GM11168 (cell line): ENCODE data around the gene ADSS1.

Source experiments
- in situ Hi-C: fragments of 300-500 bp; cut with MboI; formaldehyde crosslinking; loops from one replicate; pipeline ENCODE4 v1.12.0; 2022; ENCODE audit warnings: low sequenced_read_pairs; ENCODE audit not compliant: unreplicated experiment

Gene ADSS1

DNA sequence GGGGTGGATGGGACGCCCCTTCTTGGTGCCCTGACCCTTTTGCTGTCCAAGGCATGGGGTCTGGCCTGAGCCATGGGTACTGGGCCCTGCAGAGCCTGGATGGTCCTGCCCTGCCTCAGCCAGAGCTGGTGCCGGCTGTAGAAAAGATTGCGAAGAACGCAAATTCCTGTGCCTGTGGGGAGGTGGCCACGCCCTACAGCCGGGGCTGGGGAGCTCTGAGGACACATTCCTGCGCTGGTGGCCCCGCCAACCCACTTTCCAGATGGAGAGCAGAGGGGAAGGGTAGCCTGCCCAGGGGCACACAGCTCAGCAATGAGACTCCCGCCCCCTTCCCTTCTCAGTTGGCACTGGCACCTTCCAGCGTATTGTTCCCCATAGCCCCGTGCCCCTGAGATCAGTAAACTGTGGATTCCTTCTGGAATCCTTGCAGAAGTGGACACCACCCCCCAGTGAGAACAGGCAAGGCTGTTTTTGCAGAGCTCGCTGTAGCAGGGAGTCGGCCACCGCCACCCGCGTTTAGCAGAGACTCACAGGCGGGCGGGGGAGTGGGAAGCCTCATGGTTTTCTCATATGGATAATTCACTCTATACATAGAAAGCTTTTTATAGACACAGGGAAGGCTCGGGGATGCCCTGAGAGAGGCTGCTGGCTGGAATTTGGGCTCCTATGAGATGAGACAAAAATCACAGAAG, 26.0 kb upstream of the ADSS1 start:
- in situ Hi-C loops, result no loop called here

DNA sequence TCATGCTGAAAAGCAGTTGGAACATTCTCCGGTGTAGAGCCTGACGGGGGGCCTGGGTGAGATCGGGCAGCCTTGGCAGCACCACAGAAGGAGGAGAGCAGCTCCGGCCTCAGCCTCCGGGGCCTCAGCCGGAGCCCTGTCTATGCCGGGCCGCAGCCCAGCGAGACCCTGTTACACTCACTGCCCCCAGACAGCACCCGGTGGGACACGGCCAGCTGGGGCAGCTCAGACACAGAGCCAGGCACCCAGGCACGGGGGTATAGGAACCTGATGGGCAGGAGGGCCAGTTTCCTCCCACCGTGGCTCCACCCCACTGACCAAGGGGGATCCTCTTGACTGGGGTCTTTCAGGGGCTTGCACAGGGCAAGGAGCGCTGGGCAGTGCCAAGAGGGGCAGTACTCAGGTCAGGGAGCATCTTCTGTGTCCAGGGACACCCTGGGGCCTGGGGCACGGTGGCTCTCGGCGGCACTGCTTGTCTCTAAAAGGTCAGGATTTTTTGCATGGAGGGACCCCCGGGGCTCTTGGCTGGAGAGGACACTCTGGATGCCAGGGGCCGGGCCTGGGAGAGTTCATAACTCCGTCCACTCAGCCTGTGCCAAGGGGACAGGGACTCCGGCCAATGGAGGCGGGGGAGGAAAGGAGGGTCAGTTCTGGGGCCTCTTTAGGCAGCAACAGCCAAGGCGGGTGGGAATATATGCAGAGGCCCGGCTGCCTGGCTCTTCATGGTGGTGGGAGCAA, 25.2 kb upstream of the ADSS1 start:
- in situ Hi-C loops, result no loop called here

DNA sequence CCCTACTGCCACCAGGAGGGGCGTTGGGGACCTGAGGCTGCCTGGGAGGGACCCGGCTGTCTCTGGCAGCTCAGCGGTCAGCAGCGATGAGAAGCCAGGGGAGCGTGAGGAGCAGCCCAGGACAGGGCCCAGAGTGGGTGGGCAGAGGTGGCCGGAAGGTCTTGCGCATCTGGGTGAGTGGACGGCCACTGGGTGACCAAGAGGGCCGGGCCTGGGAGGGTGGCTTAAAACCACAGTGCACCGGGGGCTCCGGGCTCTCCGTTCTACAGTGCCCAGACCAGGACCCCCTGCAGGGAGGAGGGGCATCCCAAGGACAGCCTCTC, 24.6 kb upstream of the ADSS1 start:
- in situ Hi-C loops, result no loop called here

DNA sequence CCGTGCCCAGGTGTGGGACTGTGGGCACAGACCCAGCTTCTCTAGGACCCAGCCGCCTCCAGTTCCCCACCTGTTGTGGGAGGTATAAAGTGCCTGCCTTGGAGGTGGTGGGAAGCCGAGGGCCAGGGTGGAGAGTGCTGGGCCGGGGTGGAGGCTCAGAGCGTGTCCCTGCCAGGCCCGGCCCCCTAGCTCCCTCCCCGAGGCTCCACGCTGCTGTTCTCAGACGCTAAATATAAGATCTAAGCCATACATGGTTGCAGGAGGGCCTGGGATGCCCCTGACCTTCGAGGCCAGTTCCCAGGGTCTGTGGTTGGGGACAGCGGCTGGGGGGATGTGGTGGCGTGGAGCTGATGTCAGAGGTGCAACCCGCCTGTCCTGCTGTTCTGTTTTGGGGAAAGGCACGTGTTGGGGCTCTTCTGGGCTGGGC, 23.8 kb upstream of the ADSS1 start:
- in situ Hi-C loops, result no loop called here

DNA sequence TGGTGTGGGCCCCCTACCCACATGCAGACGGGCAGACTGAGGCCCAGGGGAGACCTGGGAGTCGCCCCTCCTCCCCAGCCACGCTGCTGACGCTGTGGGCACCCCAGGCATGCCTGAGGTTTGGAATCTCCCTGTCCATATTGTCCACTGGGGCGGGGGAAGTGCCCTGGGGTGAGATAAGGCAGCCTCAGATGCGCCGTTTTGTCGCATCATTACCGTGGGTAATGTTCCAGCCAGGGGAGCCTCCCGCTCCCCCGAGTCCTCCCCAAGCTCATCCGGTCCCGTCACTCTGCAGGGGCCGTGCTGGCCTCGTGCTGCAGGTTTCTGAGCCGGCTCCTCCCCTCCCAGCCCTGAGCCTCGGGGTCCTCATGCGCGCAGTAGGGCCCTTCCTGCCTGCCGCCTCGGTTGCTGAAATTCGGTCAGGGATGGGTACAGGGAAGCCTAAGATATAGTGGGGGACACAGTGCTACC, 23.2 kb upstream of the ADSS1 start:
- in situ Hi-C loops, result no loop called here

DNA sequence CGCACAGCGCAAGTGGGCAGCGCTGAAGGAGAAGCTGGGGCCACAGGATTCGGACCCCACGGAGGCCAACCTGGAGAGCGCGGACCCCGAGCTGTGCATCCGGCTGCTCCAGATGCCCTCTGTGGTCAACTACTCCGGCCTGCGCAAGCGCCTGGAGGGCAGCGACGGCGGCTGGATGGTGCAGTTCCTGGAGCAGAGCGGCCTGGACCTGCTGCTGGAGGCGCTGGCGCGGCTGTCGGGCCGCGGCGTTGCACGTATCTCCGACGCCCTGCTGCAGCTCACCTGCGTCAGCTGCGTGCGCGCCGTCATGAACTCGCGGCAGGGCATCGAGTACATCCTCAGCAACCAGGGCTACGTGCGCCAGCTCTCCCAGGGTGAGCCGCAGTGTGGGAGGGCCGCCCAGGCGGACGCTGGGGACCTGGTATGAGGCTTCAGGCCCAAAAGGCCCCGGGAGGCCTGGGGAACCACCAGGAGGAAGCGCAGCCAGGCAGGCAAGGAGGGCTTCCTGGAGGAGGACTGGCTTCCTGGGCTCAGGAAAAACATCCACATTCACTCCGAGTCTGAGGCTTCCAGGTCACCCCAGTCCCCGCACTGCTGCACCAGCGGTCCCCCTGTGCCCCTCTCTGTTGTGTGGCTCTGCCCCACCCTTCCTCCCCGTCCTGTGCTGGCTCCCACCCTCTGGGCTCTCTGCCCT, 22.5 kb upstream of the ADSS1 start:
- in situ Hi-C loops, result no loop called here

DNA sequence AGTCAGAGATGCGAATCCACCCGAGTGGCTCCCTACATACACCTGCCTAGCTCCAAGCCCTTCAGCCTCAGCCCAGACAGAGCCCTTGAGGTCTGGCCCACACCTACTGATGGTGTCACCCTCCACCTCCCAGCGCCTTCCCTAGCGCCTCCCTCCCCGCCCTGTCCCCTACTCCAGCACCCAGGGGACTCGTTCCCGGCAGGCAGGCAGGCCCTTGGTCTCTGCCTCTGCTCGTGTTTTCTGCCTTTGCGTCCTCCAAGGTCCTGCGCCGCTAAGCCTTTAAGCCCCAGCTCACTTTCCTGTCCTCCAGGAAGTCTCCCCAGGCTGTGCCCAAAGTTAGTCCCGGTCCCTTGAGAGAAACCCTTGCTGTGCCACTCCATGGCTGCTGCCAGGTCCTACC, 21.9 kb upstream of the ADSS1 start:
- in situ Hi-C loops, result no loop called here

DNA sequence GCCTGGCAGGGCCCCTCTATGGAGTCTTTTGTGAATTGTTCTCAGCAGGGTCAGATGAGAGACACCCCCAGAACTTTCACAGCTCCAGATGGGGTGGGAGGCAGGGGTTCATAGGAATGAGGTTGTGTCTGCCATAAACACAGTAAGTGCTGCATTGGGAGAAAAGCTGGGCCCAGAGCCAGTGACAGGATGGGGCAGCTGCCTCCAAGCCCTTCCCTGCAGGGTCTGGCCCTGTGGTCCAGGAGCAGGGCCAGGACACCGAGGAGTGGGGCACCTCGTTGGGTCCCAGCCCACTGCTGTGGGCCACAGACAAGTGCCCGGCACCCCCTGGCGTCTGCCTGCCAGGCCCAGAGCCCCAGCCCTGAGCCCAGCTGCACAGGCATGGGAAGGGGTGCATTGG, 21.4 kb upstream of the ADSS1 start:
- in situ Hi-C loops, result no loop called here

DNA sequence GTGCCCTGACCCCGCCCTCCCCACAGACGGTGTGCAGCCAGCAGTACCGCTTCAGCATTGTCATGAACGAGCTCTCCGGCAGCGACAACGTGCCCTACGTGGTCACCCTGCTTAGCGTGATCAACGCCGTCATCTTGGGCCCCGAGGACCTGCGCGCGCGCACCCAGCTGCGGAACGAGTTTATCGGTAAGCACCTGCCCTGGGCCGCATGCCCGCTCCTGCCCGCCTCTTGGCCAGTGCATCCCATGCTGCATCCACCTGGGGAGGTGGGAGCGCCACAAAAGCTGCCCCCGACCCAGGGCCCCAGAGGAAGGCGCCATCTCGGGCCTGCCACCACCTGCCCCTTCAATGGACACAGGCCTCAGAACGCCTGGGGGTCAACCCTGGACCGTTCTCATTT, 20.8 kb upstream of the ADSS1 start:
- in situ Hi-C loops, result no loop called here

DNA sequence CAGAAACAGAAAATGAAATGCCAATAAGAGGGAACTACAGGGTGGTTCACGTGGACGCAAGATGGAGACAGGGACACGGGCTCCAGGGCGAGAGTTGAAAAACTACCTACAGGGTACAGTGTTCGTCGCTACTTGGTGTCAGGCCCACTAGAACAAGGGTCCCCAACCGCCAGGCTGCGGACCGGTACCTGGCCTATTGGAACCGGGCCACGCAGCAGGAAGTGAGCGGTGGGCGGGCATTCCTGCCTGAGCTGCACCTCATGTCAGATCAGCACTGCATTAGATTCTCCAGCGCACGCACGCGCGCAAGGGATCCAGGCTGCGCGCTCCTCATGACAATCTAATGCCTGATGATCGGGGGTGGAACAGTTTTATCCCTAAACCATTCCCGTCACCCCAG, 19.8 kb upstream of the ADSS1 start:
- in situ Hi-C loops, result no loop called here

DNA sequence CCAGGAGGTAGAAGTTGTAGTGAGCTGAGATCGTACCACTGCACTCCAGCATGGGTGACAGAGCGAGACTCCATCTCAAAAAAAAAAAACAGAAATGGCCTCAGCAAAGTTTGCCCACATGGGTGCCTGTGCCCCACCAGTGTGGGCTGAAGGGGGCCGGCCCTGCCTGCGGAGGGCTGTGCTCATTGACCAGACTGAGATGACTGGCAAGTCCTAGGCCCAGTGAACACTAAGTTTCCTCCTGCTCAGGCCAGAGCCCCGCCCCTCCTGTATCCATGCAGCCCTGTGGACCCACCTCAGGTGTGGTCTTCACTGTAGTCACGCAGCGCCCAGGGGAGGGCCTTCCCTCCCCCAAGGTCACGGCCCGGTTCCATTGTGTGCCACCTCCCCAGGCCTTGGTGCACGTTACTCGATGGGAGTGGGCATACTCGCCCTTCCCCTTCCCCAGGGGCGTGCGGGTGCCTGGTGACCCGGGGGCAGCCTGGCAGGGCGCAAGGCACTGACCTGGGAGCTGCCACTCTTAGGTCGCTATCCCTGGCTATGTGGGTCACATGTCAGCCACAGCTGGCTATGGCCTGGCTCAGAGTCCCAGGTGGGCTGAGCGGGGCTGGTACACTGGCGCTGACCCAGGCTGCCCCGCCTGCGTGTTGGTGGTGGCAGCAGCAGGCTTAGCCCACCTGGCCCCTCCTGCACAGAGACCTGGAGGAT, 18.5 kb upstream of the ADSS1 start:
- in situ Hi-C loops, result no loop called here

DNA sequence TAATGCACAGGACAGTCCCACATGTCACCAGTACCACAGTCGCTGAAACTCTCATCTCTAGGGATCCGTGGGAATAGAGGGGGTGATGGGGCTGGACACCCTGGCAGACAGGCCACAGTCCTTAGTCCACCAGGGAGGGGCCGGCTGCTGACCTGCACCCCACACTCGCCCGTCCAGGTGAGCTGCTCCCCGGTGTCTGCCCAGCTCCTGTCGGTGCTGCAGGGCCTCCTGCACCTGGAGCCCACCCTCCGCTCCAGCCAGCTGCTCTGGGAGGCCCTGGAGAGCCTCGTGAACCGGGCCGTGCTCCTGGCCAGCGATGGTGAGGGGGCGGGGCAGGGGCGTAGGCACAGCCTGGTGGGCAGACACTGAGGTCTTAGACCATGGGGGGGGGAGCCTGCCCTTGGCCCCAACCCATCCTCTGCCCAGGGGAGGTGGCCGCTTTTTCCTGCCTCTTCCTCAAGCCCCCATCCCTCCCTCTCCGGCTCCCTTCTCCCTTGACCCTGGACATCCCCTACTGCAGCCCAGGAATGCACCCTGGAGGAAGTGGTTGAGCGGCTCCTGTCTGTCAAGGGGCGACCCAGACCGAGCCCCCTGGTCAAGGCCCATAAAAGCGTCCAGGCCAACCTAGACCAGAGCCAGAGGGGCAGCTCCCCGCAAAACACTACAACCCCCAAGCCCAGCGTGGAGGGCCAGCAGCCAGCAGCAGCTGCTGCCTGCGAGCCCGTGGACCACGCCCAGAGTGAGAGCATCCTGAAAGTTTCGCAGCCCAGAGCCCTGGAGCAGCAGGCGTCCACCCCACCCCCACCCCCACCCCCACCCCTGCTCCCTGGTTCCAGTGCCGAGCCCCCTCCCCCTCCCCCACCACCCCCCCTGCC, 17.1 kb upstream of the ADSS1 start:
- in situ Hi-C loops, result no loop called here

DNA sequence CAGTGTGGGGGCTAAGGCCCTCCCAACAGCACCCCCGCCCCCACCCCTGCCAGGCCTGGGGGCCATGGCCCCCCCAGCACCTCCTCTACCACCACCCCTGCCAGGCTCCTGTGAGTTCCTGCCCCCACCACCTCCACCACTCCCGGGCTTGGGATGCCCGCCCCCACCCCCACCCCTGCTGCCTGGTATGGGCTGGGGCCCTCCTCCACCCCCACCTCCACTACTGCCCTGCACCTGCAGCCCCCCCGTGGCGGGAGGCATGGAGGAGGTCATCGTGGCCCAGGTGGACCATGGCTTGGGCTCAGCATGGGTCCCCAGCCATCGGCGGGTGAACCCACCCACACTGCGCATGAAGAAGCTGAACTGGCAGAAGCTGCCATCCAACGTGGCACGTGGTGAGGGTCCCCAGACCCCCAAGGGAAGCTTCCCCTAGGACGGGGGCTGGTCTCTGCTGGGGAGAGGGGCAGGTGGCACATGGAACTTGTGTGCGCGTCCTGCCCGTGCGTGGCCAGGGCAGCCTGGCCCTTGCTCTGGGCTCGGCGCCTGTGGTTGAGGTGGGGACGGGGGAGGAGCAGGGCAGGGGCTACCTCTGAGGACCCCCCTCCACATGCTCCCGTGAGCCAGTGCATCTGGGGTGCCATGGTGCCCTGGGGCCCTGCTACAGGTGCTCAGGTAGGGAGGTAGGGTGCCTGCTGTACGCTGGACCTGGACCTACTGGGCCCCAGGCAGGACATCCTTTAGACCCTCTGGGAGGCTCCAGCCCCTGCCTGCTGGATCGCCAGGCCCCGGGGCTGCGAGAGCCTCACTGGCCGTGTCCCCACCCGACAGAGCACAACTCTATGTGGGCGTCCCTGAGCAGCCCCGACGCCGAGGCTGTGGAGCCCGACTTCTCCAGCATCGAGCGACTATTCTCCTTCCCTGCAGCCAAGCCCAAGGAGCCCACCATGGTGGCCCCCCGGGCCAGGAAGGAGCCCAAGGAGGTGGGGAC, 16.1 kb upstream of the ADSS1 start:
- in situ Hi-C loops, result no loop called here

DNA sequence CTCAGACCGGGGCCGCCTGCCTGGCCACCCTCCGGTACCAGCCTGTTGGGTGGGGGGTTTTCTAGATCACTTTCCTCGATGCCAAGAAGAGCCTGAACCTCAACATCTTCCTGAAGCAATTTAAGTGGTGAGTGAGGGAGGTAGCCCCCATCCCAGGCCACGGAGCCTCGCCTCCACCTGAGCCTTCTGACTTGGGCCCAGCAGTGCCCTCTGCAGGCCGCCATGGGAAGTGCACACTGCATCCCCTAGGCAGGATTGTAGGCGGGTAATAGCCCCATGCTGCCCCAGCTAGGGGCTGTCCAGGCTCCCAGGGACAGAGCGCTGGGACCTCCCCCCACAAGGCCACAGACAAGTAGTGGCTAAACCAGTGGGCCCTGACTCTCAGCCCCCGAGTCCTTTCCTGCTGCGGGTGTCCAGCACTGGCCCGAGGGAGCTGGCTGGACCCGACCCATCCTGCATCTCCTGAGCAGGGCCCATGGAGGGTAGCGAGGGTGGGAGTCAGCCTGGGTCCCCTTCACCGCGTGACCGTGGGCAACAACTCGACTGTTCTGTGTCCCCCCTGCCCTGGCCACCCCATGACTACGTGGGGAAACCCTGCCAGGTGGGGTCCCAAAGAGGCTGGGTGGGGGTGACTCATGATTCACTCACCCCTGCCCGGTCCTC, 15.3 kb upstream of the ADSS1 start:
- in situ Hi-C loops, result no loop called here

DNA sequence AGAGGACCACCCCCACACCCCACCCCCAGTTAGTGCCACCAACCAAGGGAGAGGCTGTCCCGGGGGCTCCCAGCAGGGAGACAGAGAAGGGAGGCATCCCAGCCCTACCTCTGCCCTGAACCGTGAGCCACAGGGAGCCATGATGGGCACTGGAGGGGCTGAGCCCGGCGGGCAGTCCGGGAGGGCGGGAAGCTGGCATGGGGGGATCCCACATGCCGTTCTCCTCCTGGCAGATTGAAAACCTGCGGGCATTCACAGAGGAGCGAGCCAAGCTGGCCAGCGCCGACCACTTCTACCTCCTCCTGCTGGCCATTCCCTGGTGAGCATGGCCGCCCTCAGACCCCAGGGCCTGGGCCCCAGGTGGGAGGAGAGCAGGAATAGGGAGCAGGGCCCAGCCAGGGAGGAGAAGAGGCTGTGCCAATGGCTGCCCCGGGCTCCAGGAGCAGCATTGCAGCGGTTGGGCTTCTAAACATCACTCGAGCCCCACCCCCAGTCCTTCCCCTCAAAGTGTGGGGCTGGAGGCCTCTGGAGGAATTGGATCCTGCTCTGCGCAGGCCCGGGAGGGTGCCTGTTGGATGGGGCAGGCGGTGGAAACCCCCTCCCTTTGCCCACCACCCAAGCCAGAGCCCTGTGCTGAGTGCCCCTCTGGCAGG, 14.5 kb upstream of the ADSS1 start:
- in situ Hi-C loops, result loop anchor here (10.0 kb wide), 1 partner anchor 55 kb away; no protein-coding TSS in a partner anchor

DNA sequence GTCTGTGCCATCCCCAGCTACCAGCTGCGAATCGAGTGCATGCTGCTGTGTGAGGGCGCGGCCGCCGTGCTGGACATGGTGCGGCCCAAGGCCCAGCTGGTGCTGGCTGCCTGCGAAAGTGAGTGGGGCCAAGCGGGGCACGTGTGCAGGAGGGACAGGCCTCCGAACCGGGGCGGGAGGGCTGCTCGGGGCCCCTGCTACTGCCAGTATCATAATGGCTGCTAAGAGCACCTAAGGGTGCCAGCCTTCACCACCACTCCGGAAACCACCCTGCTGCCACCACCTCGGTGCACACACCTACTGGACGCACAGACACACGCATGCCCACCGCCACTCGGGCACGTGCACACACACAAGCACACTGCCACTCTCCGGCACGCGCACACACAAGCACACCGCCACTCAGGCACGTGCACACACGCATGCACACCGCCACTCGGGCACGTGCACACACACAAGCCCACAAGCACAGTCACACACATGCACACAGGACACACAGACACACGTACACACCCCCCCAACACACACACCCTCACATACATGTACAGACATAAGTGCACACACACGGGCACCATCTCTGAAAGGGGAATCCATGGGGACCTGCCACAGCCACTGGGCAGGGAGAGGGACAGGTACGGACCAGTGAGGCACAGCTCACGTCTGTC, 13.8 kb upstream of the ADSS1 start:
- in situ Hi-C loops, result loop anchor here (10.0 kb wide), 1 partner anchor 55 kb away; no protein-coding TSS in a partner anchor
